Measurements from ENCODE around the gene ADRA1B.

ADRA1B gene

DNA sequence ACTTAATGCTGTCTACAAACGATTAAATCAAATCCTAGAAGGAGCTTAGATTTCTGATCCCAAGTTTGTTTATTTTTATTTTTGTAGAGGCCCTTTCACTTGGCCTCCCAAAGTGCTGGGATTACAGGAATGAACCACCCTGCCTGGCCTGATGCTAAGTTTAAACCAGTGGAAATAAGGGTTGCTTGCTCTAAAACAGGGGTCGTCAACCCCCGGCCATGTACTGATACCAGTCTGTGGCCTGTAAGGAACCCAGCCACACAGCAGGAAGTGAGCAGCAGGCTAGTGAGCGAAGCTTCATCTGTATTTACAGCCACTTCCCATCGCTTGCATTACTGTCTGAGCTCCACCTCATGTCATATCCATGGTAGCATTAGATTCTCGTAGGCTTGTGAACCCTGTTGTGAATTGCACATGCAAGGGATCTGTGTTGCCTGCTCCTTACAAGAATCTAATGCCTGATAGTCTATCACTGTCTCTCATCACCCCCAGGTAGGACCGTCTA, 104.0 kb downstream of the ADRA1B start:
- DNase-seq (ENCODE audit: low read depth), result no peak

GRCh38 chr5:160020964-160021363, 104.7 kb downstream of the ADRA1B start:
- no peak for DNase-seq (ENCODE audit: low read depth)

DNA sequence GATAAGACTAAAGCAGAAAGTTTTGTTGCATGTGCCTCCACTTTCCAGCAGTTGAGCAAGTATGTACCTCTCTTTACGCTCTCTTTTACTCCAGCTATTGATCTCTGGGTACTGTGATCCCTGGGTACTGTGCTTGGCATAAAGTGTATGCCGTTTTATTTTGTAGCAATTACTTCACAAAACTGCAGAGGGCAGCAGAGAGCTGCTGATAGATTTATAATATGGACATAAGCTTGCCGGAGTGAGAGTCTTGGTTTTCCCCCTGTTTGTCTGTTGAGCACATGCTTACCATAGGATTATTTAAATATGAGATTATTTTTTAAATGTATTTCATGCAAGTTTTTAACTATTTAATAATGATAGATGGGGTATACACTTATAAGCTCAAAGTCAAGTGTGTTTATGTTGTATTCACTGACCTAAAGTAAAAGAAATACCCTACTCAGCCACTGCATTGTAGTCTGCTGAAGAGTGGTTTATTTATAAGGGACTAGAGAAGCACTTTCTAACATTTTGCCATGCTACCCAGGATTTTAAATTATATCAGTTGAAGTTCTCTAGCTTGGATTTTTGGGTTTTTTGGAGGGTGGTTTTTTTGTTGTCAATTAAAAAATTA, 105.7 kb downstream of the ADRA1B start:
- DNase-seq (ENCODE audit: low read depth), result no peak

Measured in activated T-cell treated with anti-CD3 and anti-CD28 coated beads for 48 hours (primary cell).